Stimulated activated naive CD8-positive, alpha-beta T cell treated with anti-CD3 and anti-CD28 coated beads, Interleukin-15, Interleukin-2, amounts not matched to agents 100 U/mL and 50 U/mL, for 24 hours (primary cell): Measurements from ENCODE around the gene CS.
"Not testable (repeated sequence)": the region's sequence is repeated elsewhere in the genome, so short reads cannot be mapped to it uniquely, and the experiment has no call there.

Experiments used
- ATAC-seq: fragments of 150-1000 bp; cut with Tn5 transposase; one replicate; pipeline ENCODE4 v1.10.0; 2021
- DNase-seq: peaks from one replicate; pipeline ENCODE4 v3.0.0; 2021

CS gene

GRCh38 chr12:56299853-56300643, at the start of gene CS:
Gene CS, minus strand, starts transcription at chr12:56300330. Its CDS starts 129 bp downstream, at chr12:56300201.
- DNase-seq: peak; percentile 99
- ATAC-seq: peak; percentile 97

- ATAC-seq: no peak
These were observed 48.6 kb upstream of the CS start for GRCh38 chr12:56348776-56349175.

GRCh38 chr12:56347255-56347654, 47.1 kb upstream of the CS start:
- not testable (repeated sequence) for ATAC-seq, DNase-seq

More at GRCh38 chr12:56348776-56349175, 48.6 kb upstream of the CS start:
- no peak for DNase-seq

- DNase-seq: peak; percentile 41
- ATAC-seq: peak; percentile 41
These were observed 46.5 kb upstream of the CS start for GRCh38 chr12:56346675-56347074.

- not testable (repeated sequence) for DNase-seq, ATAC-seq
These were observed 42.2 kb upstream of the CS start for GRCh38 chr12:56342290-56342689.

GRCh38 chr12:56341616-56342015, 41.5 kb upstream of the CS start:
- DNase-seq: no peak
- no peak for ATAC-seq

- ATAC-seq: no peak
These were observed 39.0 kb upstream of the CS start for GRCh38 chr12:56339158-56339422.

GRCh38 chr12:56338308-56339157, 38.4 kb upstream of the CS start, which contains the start of gene IL23A:
Gene IL23A, plus strand, starts transcription at chr12:56338884. Its CDS starts 161 bp downstream, at chr12:56339045.
- peak; percentile 88 for DNase-seq

More at GRCh38 chr12:56339158-56339422, 39.0 kb upstream of the CS start:
- DNase-seq: no peak

GRCh38 chr12:56337753-56338251, 37.7 kb upstream of the CS start:
- DNase-seq (peak; percentile 41), ATAC-seq (no peak)

More at GRCh38 chr12:56338308-56339157, 38.4 kb upstream of the CS start, which contains the start of gene IL23A:
- ATAC-seq: peak; percentile 87

- no peak for DNase-seq
- ATAC-seq: no peak
These were observed 36.4 kb upstream of the CS start for GRCh38 chr12:56336361-56337167.

- DNase-seq, ATAC-seq: not testable (repeated sequence)
These were observed 35.4 kb upstream of the CS start for GRCh38 chr12:56335527-56335926.

- no peak for DNase-seq
- ATAC-seq: no peak
These were observed 34.3 kb upstream of the CS start for GRCh38 chr12:56334490-56334793.

GRCh38 chr12:56333679-56334489, 33.8 kb upstream of the CS start, which contains the start of gene PAN2:
Gene PAN2, minus strand, starts transcription at chr12:56334000. Its CDS starts 906 bp downstream, at chr12:56333094.
- DNase-seq (peak; percentile 92), ATAC-seq (peak; percentile 90)

GRCh38 chr12:56333197-56333678, 33.1 kb upstream of the CS start:
- ATAC-seq: peak; percentile 12
- no peak for DNase-seq

GRCh38 chr12:56332512-56333196, 32.5 kb upstream of the CS start:
- ATAC-seq: no peak
- no peak for DNase-seq

- no peak for DNase-seq
- ATAC-seq: no peak
These were observed 30.9 kb upstream of the CS start for GRCh38 chr12:56330936-56331490.

GRCh38 chr12:56326533-56326932, 26.4 kb upstream of the CS start:
- no peak for ATAC-seq
- no peak for DNase-seq

GRCh38 chr12:56326126-56326525, 26.0 kb upstream of the CS start:
- no peak for ATAC-seq
- DNase-seq: no peak

GRCh38 chr12:56324206-56324605, 24.1 kb upstream of the CS start:
- no peak for DNase-seq
- no peak for ATAC-seq

GRCh38 chr12:56321610-56322009, 21.5 kb upstream of the CS start:
- DNase-seq, ATAC-seq: not testable (repeated sequence)
